22Rv1 (cell line): Measurements from ENCODE around the gene NKX2-2.

Experiments used
- ZFX ChIP-seq: fragments of 450-650 bp; IDR thresholded peaks from 2 replicates; pipeline ENCODE4 v1.6.1; 2017; ENCODE audit warnings: antibody characterized with exemption, borderline replicate concordance
- TF ChIP-seq, protein P1 (sequence below): fragments of 450-650 bp; IDR thresholded peaks from 2 replicates; pipeline ENCODE4 v1.5.1; 2017; ENCODE audit warnings: mild to moderate bottlenecking

DNA sequence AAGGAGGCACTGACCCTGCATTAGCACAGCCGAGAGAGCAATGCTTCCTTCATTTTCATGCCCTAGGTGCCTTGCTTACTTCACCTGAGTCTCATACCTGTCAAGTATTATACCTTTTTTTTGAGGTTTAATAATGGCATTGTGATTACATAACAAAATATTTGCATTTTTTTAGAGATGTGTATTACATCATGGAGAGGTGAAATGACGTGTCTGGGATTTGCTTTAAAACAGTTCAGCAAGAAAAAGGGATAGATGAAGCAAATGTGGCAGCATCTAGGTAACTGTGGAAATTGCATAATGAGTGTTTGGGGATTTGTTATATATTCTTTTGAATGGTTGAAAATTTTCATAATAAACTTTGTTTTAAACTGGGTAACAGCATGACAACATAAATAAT lies 48.9 kb downstream of the NKX2-2 start:
- TF ChIP-seq, protein P1, sequence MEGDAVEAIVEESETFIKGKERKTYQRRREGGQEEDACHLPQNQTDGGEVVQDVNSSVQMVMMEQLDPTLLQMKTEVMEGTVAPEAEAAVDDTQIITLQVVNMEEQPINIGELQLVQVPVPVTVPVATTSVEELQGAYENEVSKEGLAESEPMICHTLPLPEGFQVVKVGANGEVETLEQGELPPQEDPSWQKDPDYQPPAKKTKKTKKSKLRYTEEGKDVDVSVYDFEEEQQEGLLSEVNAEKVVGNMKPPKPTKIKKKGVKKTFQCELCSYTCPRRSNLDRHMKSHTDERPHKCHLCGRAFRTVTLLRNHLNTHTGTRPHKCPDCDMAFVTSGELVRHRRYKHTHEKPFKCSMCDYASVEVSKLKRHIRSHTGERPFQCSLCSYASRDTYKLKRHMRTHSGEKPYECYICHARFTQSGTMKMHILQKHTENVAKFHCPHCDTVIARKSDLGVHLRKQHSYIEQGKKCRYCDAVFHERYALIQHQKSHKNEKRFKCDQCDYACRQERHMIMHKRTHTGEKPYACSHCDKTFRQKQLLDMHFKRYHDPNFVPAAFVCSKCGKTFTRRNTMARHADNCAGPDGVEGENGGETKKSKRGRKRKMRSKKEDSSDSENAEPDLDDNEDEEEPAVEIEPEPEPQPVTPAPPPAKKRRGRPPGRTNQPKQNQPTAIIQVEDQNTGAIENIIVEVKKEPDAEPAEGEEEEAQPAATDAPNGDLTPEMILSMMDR: no peak
- no peak for TF ChIP-seq ZFX
